ENCODE results near the gene BACH2. TPM values are rescaled to one million over a fixed set of nuclear protein-coding genes. Genes with fewer than 3 reads are reported as not detected.

BACH2 gene
- total and polyA plus RNA-seq, 2 experiments from 2014 or later, result 1.6 to 5.7 TPM

- H3K27me3 ChIP-seq (ENCODE audit: insufficient read depth), result no peaks in the 10 kb centered on the region
- H3K9me3 Mint-ChIP-seq, result no peaks in the 10 kb centered on the region
- H3K4me1 Mint-ChIP-seq, result peaks cover 12% of the 10 kb centered on the region; the same call in 2 of the 3 replicates
- no peaks in the 10 kb centered on the region for H3K79me2 ChIP-seq (replicated peaks; ENCODE audit: insufficient read depth)
- no peak for TF ChIP-seq ZNF331 (CRISPR knock-in tag; IDR thresholded peaks at IDR 0.05; ENCODE audit: low read depth)
- H3K4me3 ChIP-seq, result no peak overlapping the region
- no peaks in the 10 kb centered on the region for H3K36me3 ChIP-seq (ENCODE audit: insufficient read depth)
- H3K27ac Mint-ChIP-seq, result no peak overlapping the region
- no peak overlapping the region for H3K4me2 ChIP-seq
- no peaks in the 10 kb centered on the region for H3F3A ChIP-seq (replicated peaks; ENCODE audit: low read depth)
- H3K4me1 ChIP-seq (ENCODE audit: insufficient read depth), result no peaks in the 10 kb centered on the region; the same call in 1 of the 2 replicates
- H2AFZ ChIP-seq, result no peak overlapping the region
- peaks cover 1% of the 10 kb centered on the region for H3K27me3 Mint-ChIP-seq (ENCODE audit: insufficient read depth, low read depth, poor library complexity)
- H4K20me1 ChIP-seq (replicated peaks; ENCODE audit: insufficient read depth), result no peaks in the 10 kb centered on the region
- H3K9me2 ChIP-seq (ENCODE audit: insufficient read depth), result peaks cover 4% of the 10 kb centered on the region; the same call in 1 of the 2 replicates
- DNase-seq (ENCODE audit: low spot score) (no peak), ATAC-seq (no peak)
- H3K36me3 Mint-ChIP-seq (ENCODE audit: low read depth), result no peaks in the 10 kb centered on the region
- H3K4me3 Mint-ChIP-seq, result no peak overlapping the region
- H3K27ac ChIP-seq (ENCODE audit: low read depth), result 0 out of 2 replicates have a peak overlapping the region, but pooled peaks have one; percentile 9
These were observed 292.7 kb downstream of the BACH2 start for GRCh38 chr6:90003941-90004340.

- Histone ChIP-seq H3K4me2 (no peak overlapping the region), H3K9me2 (ENCODE audit: insufficient read depth) (peaks cover 4% of the 10 kb centered on the region; the same call in 1 of the 2 replicates), H3K27ac (ENCODE audit: low read depth) (0 out of 2 replicates have a peak overlapping the region, but pooled peaks have one; percentile 9), H3K27me3 (ENCODE audit: insufficient read depth) (no peaks in the 10 kb centered on the region), H3K4me3 (no peak overlapping the region), H4K20me1 (replicated peaks; ENCODE audit: insufficient read depth) (no peaks in the 10 kb centered on the region), H3K79me2 (replicated peaks; ENCODE audit: insufficient read depth) (no peaks in the 10 kb centered on the region), H2AFZ (no peak overlapping the region), H3K36me3 (ENCODE audit: insufficient read depth) (no peaks in the 10 kb centered on the region), H3K4me1 (ENCODE audit: insufficient read depth) (no peaks in the 10 kb centered on the region; the same call in 1 of the 2 replicates), H3F3A (replicated peaks; ENCODE audit: low read depth) (no peaks in the 10 kb centered on the region)
- no peak for ATAC-seq
- Mint-ChIP-seq H3K9me3 (no peaks in the 10 kb centered on the region), H3K36me3 (ENCODE audit: low read depth) (no peaks in the 10 kb centered on the region), H3K4me1 (peaks cover 8% of the 10 kb centered on the region; the same call in 2 of the 3 replicates), H3K27ac (no peak overlapping the region), H3K4me3 (no peak overlapping the region), H3K27me3 (ENCODE audit: insufficient read depth, low read depth, poor library complexity) (peaks cover 1% of the 10 kb centered on the region)
- no peak for DNase-seq (ENCODE audit: low spot score)
- TF ChIP-seq CREB1 (CRISPR knock-in tag; IDR thresholded peaks at IDR 0.05; ENCODE audit: low read depth) (no peak), STAT1 (IDR thresholded peaks at IDR 0.05; ENCODE audit: unreplicated experiment) (no peak), EZH2 (IDR thresholded peaks at IDR 0.05; ENCODE audit: low read depth, unreplicated experiment) (no peak), ZNF114 (CRISPR knock-in tag; IDR thresholded peaks at IDR 0.05) (no peak), JUNB (IDR thresholded peaks at IDR 0.05; ENCODE audit: unreplicated experiment) (no peak), NANOG (IDR thresholded peaks at IDR 0.05; ENCODE audit: borderline replicate concordance) (no peak), EZH2phosphoT487 (IDR thresholded peaks at IDR 0.05; ENCODE audit: unreplicated experiment) (no peak), POLR2AphosphoS5 (IDR thresholded peaks at IDR 0.05; ENCODE audit: low read depth) (no peak)
- TF ChIP-seq, protein P1, sequence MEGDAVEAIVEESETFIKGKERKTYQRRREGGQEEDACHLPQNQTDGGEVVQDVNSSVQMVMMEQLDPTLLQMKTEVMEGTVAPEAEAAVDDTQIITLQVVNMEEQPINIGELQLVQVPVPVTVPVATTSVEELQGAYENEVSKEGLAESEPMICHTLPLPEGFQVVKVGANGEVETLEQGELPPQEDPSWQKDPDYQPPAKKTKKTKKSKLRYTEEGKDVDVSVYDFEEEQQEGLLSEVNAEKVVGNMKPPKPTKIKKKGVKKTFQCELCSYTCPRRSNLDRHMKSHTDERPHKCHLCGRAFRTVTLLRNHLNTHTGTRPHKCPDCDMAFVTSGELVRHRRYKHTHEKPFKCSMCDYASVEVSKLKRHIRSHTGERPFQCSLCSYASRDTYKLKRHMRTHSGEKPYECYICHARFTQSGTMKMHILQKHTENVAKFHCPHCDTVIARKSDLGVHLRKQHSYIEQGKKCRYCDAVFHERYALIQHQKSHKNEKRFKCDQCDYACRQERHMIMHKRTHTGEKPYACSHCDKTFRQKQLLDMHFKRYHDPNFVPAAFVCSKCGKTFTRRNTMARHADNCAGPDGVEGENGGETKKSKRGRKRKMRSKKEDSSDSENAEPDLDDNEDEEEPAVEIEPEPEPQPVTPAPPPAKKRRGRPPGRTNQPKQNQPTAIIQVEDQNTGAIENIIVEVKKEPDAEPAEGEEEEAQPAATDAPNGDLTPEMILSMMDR (conservative IDR thresholded peaks at IDR 0.05; ENCODE audit: low read depth in 2 of 2), result no peak
- TF ChIP-seq, protein P2, sequence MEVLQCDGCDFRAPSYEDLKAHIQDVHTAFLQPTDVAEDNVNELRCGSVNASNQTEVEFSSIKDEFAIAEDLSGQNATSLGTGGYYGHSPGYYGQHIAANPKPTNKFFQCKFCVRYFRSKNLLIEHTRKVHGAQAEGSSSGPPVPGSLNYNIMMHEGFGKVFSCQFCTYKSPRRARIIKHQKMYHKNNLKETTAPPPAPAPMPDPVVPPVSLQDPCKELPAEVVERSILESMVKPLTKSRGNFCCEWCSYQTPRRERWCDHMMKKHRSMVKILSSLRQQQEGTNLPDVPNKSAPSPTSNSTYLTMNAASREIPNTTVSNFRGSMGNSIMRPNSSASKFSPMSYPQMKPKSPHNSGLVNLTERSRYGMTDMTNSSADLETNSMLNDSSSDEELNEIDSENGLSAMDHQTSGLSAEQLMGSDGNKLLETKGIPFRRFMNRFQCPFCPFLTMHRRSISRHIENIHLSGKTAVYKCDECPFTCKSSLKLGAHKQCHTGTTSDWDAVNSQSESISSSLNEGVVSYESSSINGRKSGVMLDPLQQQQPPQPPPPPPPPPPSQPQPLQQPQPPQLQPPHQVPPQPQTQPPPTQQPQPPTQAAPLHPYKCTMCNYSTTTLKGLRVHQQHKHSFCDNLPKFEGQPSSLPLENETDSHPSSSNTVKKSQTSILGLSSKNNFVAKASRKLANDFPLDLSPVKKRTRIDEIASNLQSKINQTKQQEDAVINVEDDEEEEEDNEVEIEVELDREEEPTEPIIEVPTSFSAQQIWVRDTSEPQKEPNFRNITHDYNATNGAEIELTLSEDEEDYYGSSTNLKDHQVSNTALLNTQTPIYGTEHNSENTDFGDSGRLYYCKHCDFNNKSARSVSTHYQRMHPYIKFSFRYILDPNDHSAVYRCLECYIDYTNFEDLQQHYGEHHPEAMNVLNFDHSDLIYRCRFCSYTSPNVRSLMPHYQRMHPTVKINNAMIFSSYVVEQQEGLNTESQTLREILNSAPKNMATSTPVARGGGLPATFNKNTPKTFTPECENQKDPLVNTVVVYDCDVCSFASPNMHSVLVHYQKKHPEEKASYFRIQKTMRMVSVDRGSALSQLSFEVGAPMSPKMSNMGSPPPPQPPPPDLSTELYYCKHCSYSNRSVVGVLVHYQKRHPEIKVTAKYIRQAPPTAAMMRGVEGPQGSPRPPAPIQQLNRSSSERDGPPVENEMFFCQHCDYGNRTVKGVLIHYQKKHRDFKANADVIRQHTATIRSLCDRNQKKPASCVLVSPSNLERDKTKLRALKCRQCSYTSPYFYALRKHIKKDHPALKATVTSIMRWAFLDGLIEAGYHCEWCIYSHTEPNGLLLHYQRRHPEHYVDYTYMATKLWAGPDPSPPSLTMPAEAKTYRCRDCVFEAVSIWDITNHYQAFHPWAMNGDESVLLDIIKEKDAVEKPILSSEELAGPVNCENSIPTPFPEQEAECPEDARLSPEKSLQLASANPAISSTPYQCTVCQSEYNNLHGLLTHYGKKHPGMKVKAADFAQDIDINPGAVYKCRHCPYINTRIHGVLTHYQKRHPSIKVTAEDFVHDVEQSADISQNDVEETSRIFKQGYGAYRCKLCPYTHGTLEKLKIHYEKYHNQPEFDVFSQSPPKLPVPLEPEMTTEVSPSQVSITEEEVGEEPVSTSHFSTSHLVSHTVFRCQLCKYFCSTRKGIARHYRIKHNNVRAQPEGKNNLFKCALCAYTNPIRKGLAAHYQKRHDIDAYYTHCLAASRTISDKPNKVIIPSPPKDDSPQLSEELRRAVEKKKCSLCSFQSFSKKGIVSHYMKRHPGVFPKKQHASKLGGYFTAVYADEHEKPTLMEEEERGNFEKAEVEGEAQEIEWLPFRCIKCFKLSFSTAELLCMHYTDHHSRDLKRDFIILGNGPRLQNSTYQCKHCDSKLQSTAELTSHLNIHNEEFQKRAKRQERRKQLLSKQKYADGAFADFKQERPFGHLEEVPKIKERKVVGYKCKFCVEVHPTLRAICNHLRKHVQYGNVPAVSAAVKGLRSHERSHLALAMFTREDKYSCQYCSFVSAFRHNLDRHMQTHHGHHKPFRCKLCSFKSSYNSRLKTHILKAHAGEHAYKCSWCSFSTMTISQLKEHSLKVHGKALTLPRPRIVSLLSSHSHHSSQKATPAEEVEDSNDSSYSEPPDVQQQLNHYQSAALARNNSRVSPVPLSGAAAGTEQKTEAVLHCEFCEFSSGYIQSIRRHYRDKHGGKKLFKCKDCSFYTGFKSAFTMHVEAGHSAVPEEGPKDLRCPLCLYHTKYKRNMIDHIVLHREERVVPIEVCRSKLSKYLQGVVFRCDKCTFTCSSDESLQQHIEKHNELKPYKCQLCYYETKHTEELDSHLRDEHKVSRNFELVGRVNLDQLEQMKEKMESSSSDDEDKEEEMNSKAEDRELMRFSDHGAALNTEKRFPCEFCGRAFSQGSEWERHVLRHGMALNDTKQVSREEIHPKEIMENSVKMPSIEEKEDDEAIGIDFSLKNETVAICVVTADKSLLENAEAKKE (CRISPR knock-in tag; IDR thresholded peaks at IDR 0.05), result no peak
These were observed 293.4 kb downstream of the BACH2 start for GRCh38 chr6:90003069-90003795.

Measured in GM23338 (cell line).